K562 (cell line): Measurements from ENCODE around the gene RCOR2. TPM values are rescaled to one million over a fixed set of nuclear protein-coding genes. Genes with fewer than 3 reads are reported as not detected.

Experiments used
- ATAC-seq: fragments of 200-7000 bp; cut with Tn5 transposase; 3 replicates; pipeline ENCODE4 v1.9.1; 2020; ENCODE audit warnings: moderate library complexity
- BruUV-seq: library from RNA; stranded (reverse); fragments of 400-500 nt; replicated peaks from 2 replicates; lab custom pipeline; 2021; lab: Mats Ljungman, UMichigan
- CTCF ChIA-PET: fragments of 300-600 bp; formaldehyde crosslinking; extraction: SDS; loops from one replicate; lab custom pipeline; 2021; ENCODE audit warnings: low intra/inter-chr PET ratio; lab: Yijun Ruan, JAX
- POLR2A ChIA-PET: fragments of 300-600, 350-650 bp; sonication (Branson Sonifier 250); formaldehyde crosslinking; extraction: SDS; loops from one replicate; lab custom pipeline; 2021; ENCODE audit warnings: antibody characterized with exemption, inconsistent platforms; lab: Yijun Ruan, JAX
- DNase-seq, 4 experiments: peaks; one replicate each; pipeline versions ENCODE4 v3.0.0 to v3.0.0-alpha.2; 2011 to 2018; ENCODE audit warnings: low spot score in 3 of 4, mixed read lengths in 3 of 4; ENCODE audit errors: extremely low read depth in 1 of 4
- FAIRE-seq: peaks from 2 replicates; lab custom pipeline; 2011; peaks lifted over from hg19 to GRCh38; lab: Jason Lieb, UNC
- H2AFZ ChIP-seq: 2 replicates; pipeline ENCODE4 v1.6.0; 2011; ENCODE audit warnings: low read depth, low read length, control low read depth, inconsistent platforms
- H3K27ac ChIP-seq: fragments of 200-600 bp; 3 replicates; pipeline ENCODE4 v1.8.0; 2011; ENCODE audit warnings: low read depth, mild to moderate bottlenecking, control low read depth, inconsistent platforms, low read length, moderate library complexity, mixed read lengths; ENCODE audit errors: extremely low read depth
- H3K27me3 ChIP-seq, 2 experiments: fragments of 300-600 bp in 1 of 2; 2 replicates in 1 of 2; 3 replicates in 1 of 2; pipeline versions ENCODE4 v1.6.0 to v1.8.0; 2011; ENCODE audit warnings: inconsistent platforms in 2 of 2, low read length in 2 of 2, mild to moderate bottlenecking in 1 of 2, mixed read lengths in 1 of 2, moderate library complexity in 1 of 2; ENCODE audit not compliant: control insufficient read depth in 2 of 2, insufficient read depth in 2 of 2
- H3K36me3 ChIP-seq: fragments of 300-600 bp; 3 replicates; pipeline ENCODE4 v1.8.0; 2011; ENCODE audit warnings: mild to moderate bottlenecking, low read length, inconsistent platforms; ENCODE audit not compliant: control insufficient read depth, insufficient read depth
- H3K4me1 ChIP-seq, 2 experiments: fragments of 200-600 bp in 1 of 2; replicated peaks in 1 of 2; 2 replicates in 1 of 2; 3 replicates in 1 of 2; pipeline versions ENCODE4 v1.5.1 to v1.8.0; 2011; ENCODE audit warnings: inconsistent platforms in 2 of 2, low read length in 2 of 2, mild to moderate bottlenecking in 1 of 2, mixed read lengths in 1 of 2, moderate library complexity in 1 of 2; ENCODE audit not compliant: control insufficient read depth in 2 of 2, insufficient read depth in 2 of 2
- H3K4me2 ChIP-seq: 2 replicates; pipeline ENCODE4 v1.6.1; 2011; ENCODE audit warnings: low read length, control low read depth, inconsistent platforms, mixed read lengths; ENCODE audit not compliant: insufficient read depth
- H3K4me3 ChIP-seq: fragments of 200-600 bp; sonication (generic), shearing (Covaris generic); 2 replicates; pipeline ENCODE4 v1.5.1; 2016; ENCODE audit warnings: control low read depth, inconsistent platforms
- H3K79me2 ChIP-seq: fragments of 200-600 bp; 3 replicates; pipeline ENCODE4 v1.8.0; 2011; ENCODE audit warnings: low read length, inconsistent platforms; ENCODE audit not compliant: control insufficient read depth, insufficient read depth
- H3K9ac ChIP-seq, 2 experiments: 2 replicates each; pipeline versions ENCODE4 v1.6.0 to v1.6.1; 2011; ENCODE audit warnings: low read depth in 2 of 2, low read length in 2 of 2, control low read depth in 1 of 2, inconsistent platforms in 1 of 2, mild to moderate bottlenecking in 1 of 2, mixed read lengths in 1 of 2; ENCODE audit not compliant: insufficient read depth in 1 of 2
- H3K9me1 ChIP-seq: one replicate; pipeline ENCODE4 v1.6.0; 2011; ENCODE audit warnings: inconsistent platforms, mild to moderate bottlenecking, low read length, moderate library complexity; ENCODE audit not compliant: control insufficient read depth, insufficient read depth
- H3K9me3 ChIP-seq: replicated peaks from 2 replicates; pipeline ENCODE4 v1.5.1; 2011; ENCODE audit warnings: low read depth, low read length, inconsistent platforms; ENCODE audit not compliant: control insufficient read depth, insufficient read depth
- H4K20me1 ChIP-seq: replicated peaks from 2 replicates; pipeline ENCODE4 v1.6.1; 2011; ENCODE audit warnings: low read length, inconsistent platforms, mixed read lengths; ENCODE audit not compliant: control insufficient read depth, insufficient read depth
- COPS2 ChIP-seq: fragments of 450-650 bp; conservative IDR thresholded peaks from 2 replicates; pipeline ENCODE4 v1.6.1; 2016; ENCODE audit warnings: mild to moderate bottlenecking, moderate library complexity
- ERF ChIP-seq: fragments of 450-650 bp; formaldehyde crosslinking; IDR thresholded peaks from 2 replicates; pipeline ENCODE4 v1.4.0; 2020; ENCODE audit warnings: mild to moderate bottlenecking, mixed read lengths
- EWSR1 ChIP-seq: fragments of 450-650 bp; IDR thresholded peaks from 2 replicates; pipeline ENCODE4 v1.6.1; 2018; ENCODE audit warnings: borderline replicate concordance, mild to moderate bottlenecking, low read depth, moderate library complexity; ENCODE audit not compliant: partially characterized antibody
- MCM3 ChIP-seq: fragments of 450-650 bp; IDR thresholded peaks from 2 replicates; pipeline ENCODE4 v1.6.1; 2016
- POLR3G ChIP-seq: IDR thresholded peaks from 2 replicates; pipeline ENCODE4 v1.6.1; 2011; ENCODE audit not compliant: insufficient read length, insufficient replicate concordance; ENCODE audit errors: extremely low read depth
- SMAD1 ChIP-seq: fragments of 150-350 bp; IDR thresholded peaks from 2 replicates; pipeline ENCODE4 v1.6.1; 2014; ENCODE audit warnings: low read length, low read depth; ENCODE audit not compliant: partially characterized antibody
- SMAD4 ChIP-seq: fragments of 250-450 bp; sonication (Bioruptor Pico); conservative IDR thresholded peaks from 2 replicates; pipeline ENCODE4 v1.8.0; 2021; ENCODE audit warnings: inconsistent platforms, mild to moderate bottlenecking, moderate library complexity
- TGIF2 ChIP-seq: sonication (generic); formaldehyde crosslinking; IDR thresholded peaks from 2 replicates; pipeline ENCODE4 v1.8.1; 2022; ENCODE audit warnings: mild to moderate bottlenecking, missing genetic modification reagents, moderate library complexity
- ZNF354B ChIP-seq: fragments of 250-450 bp; sonication (Bioruptor Pico); IDR thresholded peaks from 2 replicates; pipeline ENCODE4 v1.4.0; 2020
- WGBS: fragments of 100-300 bp; shearing (Covaris generic); methylation state at CpG from one replicate; pipeline ENCODE4 v1.1.6; 2016; ENCODE audit warnings: low coverage, mixed read lengths; ENCODE audit not compliant: insufficient coverage; ENCODE audit errors: missing lambda C conversion rate; 5-methylcytosine and 5-hydroxymethylcytosine counted together
- in situ Hi-C: fragments of 300-500 bp; cut with MboI; formaldehyde crosslinking; loops from 4 replicates; pipeline ENCODE4 v1.15.0; 2018; ENCODE audit warnings: inconsistent platforms, mixed read lengths
- intact Hi-C: fragments of 100-400 bp; cut with micrococcal nuclease; formaldehyde crosslinking; loops from 2 replicates; pipeline ENCODE4 v1.14.2; 2022
- polyA plus RNA-seq, 8 experiments: library from polyadenylated mRNA; depleted of rRNA in 4 of 8; stranded (reverse) in 5 of 8; unstranded in 3 of 8; fragments of >200 nt; fragmentation: Nextera tagmentation in 2 of 8; fragmentation: Illumina TruSeq in 1 of 8; extraction: Ambion mirVana in 2 of 8; extraction: Trizol in 1 of 8; gene quantifications; 2 replicates each; pipeline versions ENCODE4 v1.2.1 to v1.2.3, GENCODE V29; 2011 to 2014; ENCODE audit warnings: inconsistent platforms in 1 of 8, missing spikeins in 1 of 8
- total RNA-seq, 7 experiments: library from RNA; depleted of rRNA in 6 of 7; stranded (reverse); fragments of >200 nt in 6 of 7; fragmentation: Illumina TruSeq in 2 of 7; extraction: Trizol in 2 of 7; gene quantifications; 2 replicates each; pipeline versions ENCODE4 v1.2.1 to v1.2.3, GENCODE V29; 2011 to 2021; ENCODE audit warnings: low replicate concordance in 1 of 7
- TF ChIP-seq, protein P1 (sequence below): fragments of 450-650 bp; formaldehyde crosslinking; IDR thresholded peaks from 2 replicates; pipeline ENCODE4 v1.4.0; 2022; ENCODE audit warnings: mild to moderate bottlenecking, moderate library complexity

The RCOR2 gene
- total and polyA plus RNA-seq, 9 of the 15 experiments (the other 6 are each of a cell fraction or from before 2014, with no cell fraction given), result 0.04 to 6.5 (median 2.5) TPM; not detected in 1

DNA sequence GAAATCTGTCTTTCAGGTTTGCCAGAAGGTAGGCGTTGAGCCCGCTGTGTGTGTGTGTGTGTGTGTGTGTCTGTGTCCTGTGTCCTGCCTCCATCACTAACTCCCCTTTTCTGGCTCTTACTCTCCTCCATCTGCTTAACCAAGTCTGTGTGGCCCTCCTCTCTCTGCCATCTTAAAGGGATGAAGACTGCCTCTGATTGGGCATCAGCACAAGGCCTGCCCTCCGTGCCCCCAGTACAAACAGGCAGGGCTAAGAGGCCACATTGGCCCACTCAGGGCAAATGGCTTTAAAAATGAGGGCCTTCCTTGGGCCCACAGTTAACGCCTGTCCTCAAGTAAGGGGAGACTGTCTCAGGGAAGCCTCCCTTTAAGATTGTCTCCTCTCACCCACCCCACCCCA is 10.9 kb downstream of the RCOR2 start:
- ATAC-seq (no peak), FAIRE-seq (no peak), DNase-seq (no peak)
- no peaks in the 10 kb centered on the region for H3K27me3 ChIP-seq
- H3K9me3 ChIP-seq, result no peaks in the 10 kb centered on the region
- POLR2A ChIA-PET, result interaction anchor here (0.9 to 1.3 kb wide), 3 partner anchors 9 to 54 kb away, joined by 3 to 4 read pairs (median 4); no protein-coding TSS in a partner anchor
- WGBS, result 85% methylated on average over 4 of the region's 4 CpGs
- no peaks in the 10 kb centered on the region for H3K79me2 ChIP-seq
- CTCF ChIA-PET, result interaction anchor here (2.2 kb wide), 1 partner anchor 68 kb away, joined by 13 read pairs; no protein-coding TSS in a partner anchor
- H2AFZ ChIP-seq, result no peak overlapping the region
- intact Hi-C loops, result loop anchor here (1.0 kb wide), 1 partner anchor 69 kb away; no protein-coding TSS in a partner anchor
- H3K4me1 ChIP-seq, result peaks cover 0 to 36% of the 10 kb centered on the region in 2 experiments; a peak in 2 of 5 replicates
- no peaks in the 10 kb centered on the region for H3K9me1 ChIP-seq
- H3K27ac ChIP-seq, result no peak overlapping the region
- no TSS peak for BruUV-seq
- H3K4me3 ChIP-seq, result no peak overlapping the region
- no peak overlapping the region for H3K4me2 ChIP-seq
- H4K20me1 ChIP-seq, result 0 out of 2 replicates have a peak, but pooled peaks cover 11% of the 10 kb centered on the region
- in situ Hi-C loops, result no loop called here
- TF ChIP-seq SMAD1 (no peak), POLR3G (no peak), EWSR1 (no peak), MCM3 (no peak), ZNF354B (CRISPR knock-in tag) (no peak), ERF (no peak), SMAD4 (no peak), TGIF2 (CRISPR knock-in tag) (no peak), COPS2 (no peak)
- TF ChIP-seq, protein P1, sequence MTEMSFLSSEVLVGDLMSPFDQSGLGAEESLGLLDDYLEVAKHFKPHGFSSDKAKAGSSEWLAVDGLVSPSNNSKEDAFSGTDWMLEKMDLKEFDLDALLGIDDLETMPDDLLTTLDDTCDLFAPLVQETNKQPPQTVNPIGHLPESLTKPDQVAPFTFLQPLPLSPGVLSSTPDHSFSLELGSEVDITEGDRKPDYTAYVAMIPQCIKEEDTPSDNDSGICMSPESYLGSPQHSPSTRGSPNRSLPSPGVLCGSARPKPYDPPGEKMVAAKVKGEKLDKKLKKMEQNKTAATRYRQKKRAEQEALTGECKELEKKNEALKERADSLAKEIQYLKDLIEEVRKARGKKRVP (CRISPR knock-in tag), result no peak
- no peak overlapping the region for H3K9ac ChIP-seq
- peaks cover 85% of the 10 kb centered on the region; the same call in 2 of the 3 replicates for H3K36me3 ChIP-seq
